Left ventricle myocardium inferior (tissue), 1 donor: ENCODE results near the gene MBTD1. TPM values are rescaled to one million over a fixed set of nuclear protein-coding genes. Genes with fewer than 3 reads are reported as not detected.
"Not testable (repeated sequence)": the region's sequence is repeated elsewhere in the genome, so short reads cannot be mapped to it uniquely, and the experiment has no call there.

Experiments used
- DNase-seq: peaks from one replicate; pipeline ENCODE4 v3.0.0-alpha.2; 2020
- H3K27ac ChIP-seq: fragments of 200-600 bp; replicated peaks from 2 replicates; pipeline ENCODE4 v1.8.0; 2021
- H3K27me3 ChIP-seq: fragments of 200-600 bp; 2 replicates; pipeline ENCODE4 v1.8.0; 2021; ENCODE audit warnings: low read depth
- H3K36me3 ChIP-seq: fragments of 200-600 bp; 2 replicates; pipeline ENCODE4 v1.8.0; 2021
- H3K4me1 ChIP-seq: fragments of 200-600 bp; 2 replicates; pipeline ENCODE4 v1.8.0; 2021
- H3K4me3 ChIP-seq: fragments of 200-600 bp; 2 replicates; pipeline ENCODE4 v1.8.0; 2021; ENCODE audit warnings: mild to moderate bottlenecking, moderate library complexity
- H3K9me3 ChIP-seq: fragments of 200-600 bp; replicated peaks from 2 replicates; pipeline ENCODE4 v1.8.0; 2021
- CTCF ChIP-seq: fragments of 200-600 bp; IDR thresholded peaks from 2 replicates; pipeline ENCODE4 v1.8.0; 2021; ENCODE audit warnings: antibody characterized with exemption, mild to moderate bottlenecking, borderline replicate concordance
- intact Hi-C: fragments of 100-400 bp; cut with micrococcal nuclease; formaldehyde crosslinking; loops from one replicate; pipeline ENCODE4 v1.11.0; 2022
- total RNA-seq: library from RNA; stranded (reverse); fragmentation: NEBNext Ultra II Directional; extraction: Animal tissue kit (Norgen Biotek cat#: 25700); gene quantifications from one replicate; pipeline ENCODE4 v1.2.1, GENCODE V29; 2021
- donor health status: DM: no; HTN: yes; CAD: no; lungs with severe emphysema.

The MBTD1 gene
- total RNA-seq, 1 donor from 2014 or later, result 5.4 TPM

DNA sequence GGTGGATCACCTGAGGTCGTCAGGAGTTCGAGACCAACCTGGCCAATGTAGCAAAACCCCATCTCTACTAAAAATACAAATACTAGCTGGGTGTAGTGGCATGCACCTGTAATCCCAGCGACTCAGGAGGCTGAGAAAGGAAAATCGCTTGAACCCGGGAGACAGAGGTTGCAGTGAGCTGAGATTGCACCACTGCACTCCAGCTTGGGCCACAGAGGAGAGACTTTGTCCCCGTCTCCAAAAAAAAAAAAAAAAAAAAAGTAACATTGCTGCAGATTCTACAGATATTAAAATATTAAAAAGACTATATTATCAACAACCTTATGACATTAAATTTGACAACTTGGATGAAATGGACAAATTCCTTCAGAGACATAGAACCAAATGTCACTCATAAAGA is 25.7 kb downstream of the MBTD1 start:
- peaks cover 16% of the 10 kb centered on the region for H3K4me1 ChIP-seq
- H3K36me3 ChIP-seq, result peaks cover 9% of the 10 kb centered on the region
- intact Hi-C loops, result no loop called here
- DNase-seq, result no peak
- TF ChIP-seq CTCF, result no peak
- H3K9me3 ChIP-seq, result peaks cover 8% of the 10 kb centered on the region
- no peak overlapping the region for H3K27ac ChIP-seq
- H3K27me3 ChIP-seq, result no peaks in the 10 kb centered on the region
- H3K4me3 ChIP-seq, result no peak overlapping the region

DNA sequence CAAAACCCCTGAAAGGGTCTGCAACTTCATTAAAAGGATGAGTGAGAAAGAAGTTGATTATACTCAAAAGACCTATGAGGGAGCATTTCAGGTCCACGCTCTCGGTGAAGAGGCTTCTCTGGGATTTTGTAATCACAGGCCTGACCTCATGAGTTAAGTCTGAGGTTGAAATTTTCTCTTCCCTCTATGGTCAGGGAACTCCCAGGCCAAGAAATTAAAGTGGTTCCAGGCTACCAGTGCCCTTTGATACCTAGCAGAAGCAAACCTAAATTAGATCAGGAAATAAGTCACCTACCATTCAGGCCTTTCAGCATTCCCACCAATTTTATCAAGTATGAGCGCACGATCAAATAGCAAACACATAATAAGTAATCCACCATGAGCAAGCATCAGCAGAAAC is 27.9 kb downstream of the MBTD1 start:
- no peak for DNase-seq
- peaks cover 20% of the 10 kb centered on the region for H3K4me1 ChIP-seq
- peaks cover 8% of the 10 kb centered on the region for H3K9me3 ChIP-seq
- TF ChIP-seq CTCF, result no peak
- intact Hi-C loops, result no loop called here
- H3K36me3 ChIP-seq, result peaks cover 9% of the 10 kb centered on the region
- H3K27me3 ChIP-seq, result no peaks in the 10 kb centered on the region
- H3K27ac ChIP-seq, result no peak overlapping the region
- H3K4me3 ChIP-seq, result no peak overlapping the region

GRCh38 chr17:51230306-51230705 is 29.5 kb downstream of the MBTD1 start:
- Histone ChIP-seq H3K4me1 (peaks cover 25% of the 10 kb centered on the region), H3K4me3 (no peak overlapping the region), H3K27me3 (no peaks in the 10 kb centered on the region), H3K36me3 (no peaks in the 10 kb centered on the region), H3K9me3 (peaks cover 2% of the 10 kb centered on the region), H3K27ac (no peak overlapping the region)
- TF ChIP-seq CTCF, result no peak
- intact Hi-C loops, result no loop called here
- DNase-seq, result no peak

DNA sequence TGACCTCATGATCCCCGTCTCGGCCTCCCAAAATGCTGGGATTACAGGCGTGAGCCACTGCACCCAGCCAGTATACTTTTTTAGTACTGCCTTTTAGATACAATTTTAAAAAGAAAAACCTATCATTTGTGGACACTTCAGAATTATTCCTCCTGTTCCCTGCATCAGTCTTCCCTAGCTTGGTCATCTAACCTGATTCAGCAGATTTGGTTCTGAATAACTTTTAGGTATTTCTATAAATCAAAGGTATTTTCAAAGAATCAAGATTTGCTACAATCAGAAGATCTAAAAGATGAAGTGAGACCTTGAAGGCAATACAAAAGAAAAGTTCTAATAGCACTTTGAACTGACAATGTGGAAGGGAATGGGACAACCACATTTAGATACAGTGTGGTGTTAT is 30.0 kb downstream of the MBTD1 start:
- Histone ChIP-seq H3K36me3 (no peaks in the 10 kb centered on the region), H3K27me3 (no peaks in the 10 kb centered on the region), H3K9me3 (no peaks in the 10 kb centered on the region), H3K27ac (no peak overlapping the region), H3K4me3 (no peak overlapping the region), H3K4me1 (peaks cover 29% of the 10 kb centered on the region)
- TF ChIP-seq CTCF, result no peak
- DNase-seq, result no peak
- intact Hi-C loops, result no loop called here

- H3K4me1 ChIP-seq, result peaks cover 45% of the 10 kb centered on the region
- H3K27me3 ChIP-seq, result no peaks in the 10 kb centered on the region
- H3K36me3 ChIP-seq, result peaks cover 5% of the 10 kb centered on the region
- H3K9me3 ChIP-seq, result no peaks in the 10 kb centered on the region
- no peak overlapping the region for H3K27ac ChIP-seq
- no peak overlapping the region for H3K4me3 ChIP-seq
- TF ChIP-seq CTCF, result no peak
- intact Hi-C loops, result no loop called here
- no peak for DNase-seq
Observed at GRCh38 chr17:51228161-51228560, 31.7 kb downstream of the MBTD1 start.

DNA sequence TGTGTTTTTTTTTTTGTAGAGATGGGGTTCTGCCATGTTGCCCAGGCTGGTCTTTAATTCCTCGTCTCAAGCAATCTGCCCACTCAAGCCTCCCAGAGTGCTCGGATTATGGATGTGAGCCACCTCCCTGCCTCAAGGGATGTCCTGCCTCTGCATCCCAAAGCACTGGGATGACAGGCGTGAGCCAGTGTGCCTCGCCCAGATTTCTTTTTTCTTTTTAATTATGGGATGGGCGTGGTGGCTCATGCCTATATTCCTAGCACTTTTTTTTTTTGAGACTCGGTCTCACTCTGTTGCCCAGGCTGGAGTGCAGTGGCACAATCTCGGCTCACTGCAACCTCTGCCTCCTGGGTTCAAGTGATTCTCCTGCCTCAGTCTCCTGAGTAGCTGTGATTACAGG is 34.3 kb downstream of the MBTD1 start:
- H3K27ac ChIP-seq, H3K4me3 ChIP-seq, intact Hi-C loops, H3K9me3 ChIP-seq, H3K27me3 ChIP-seq, DNase-seq: not testable (repeated sequence)
- peaks cover 32% of the 10 kb centered on the region for H3K36me3 ChIP-seq
- peaks cover 33% of the 10 kb centered on the region for H3K4me1 ChIP-seq
